Mesendoderm (in vitro differentiated cells): Measurements from ENCODE around the gene FGF18.

ENCODE experiments used
- DNase-seq: peaks from one replicate; pipeline ENCODE4 v3.0.0; 2013
- H2AK5ac ChIP-seq: 2 replicates; pipeline ENCODE4 v1.6.1; 2013; ENCODE audit warnings: low read length, inconsistent platforms
- H2BK120ac ChIP-seq: 2 replicates; pipeline ENCODE4 v1.6.1; 2013; ENCODE audit warnings: low read depth, mild to moderate bottlenecking, low read length, moderate library complexity, mixed read lengths
- H2BK15ac ChIP-seq: replicated peaks from 2 replicates; pipeline ENCODE4 v1.6.1; 2013; ENCODE audit warnings: low read depth, mild to moderate bottlenecking, moderate library complexity
- H2BK5ac ChIP-seq: 2 replicates; pipeline ENCODE4 v1.6.1; 2013; ENCODE audit warnings: low read length, inconsistent platforms
- H3K18ac ChIP-seq: 2 replicates; pipeline ENCODE4 v1.6.1; 2013; ENCODE audit warnings: mild to moderate bottlenecking, low read length, mixed read lengths
- H3K23ac ChIP-seq: one replicate; pipeline ENCODE4 v1.6.1; 2013; ENCODE audit warnings: low read length
- H3K27ac ChIP-seq: 2 replicates; pipeline ENCODE4 v1.5.1; 2013; ENCODE audit warnings: low read depth, mild to moderate bottlenecking, inconsistent platforms, low read length, moderate library complexity
- H3K27me3 ChIP-seq: 2 replicates; pipeline ENCODE4 v1.6.1; 2013; ENCODE audit warnings: low read length, control low read depth, mild to moderate bottlenecking, inconsistent platforms; ENCODE audit not compliant: insufficient read depth, poor library complexity
- H3K36me3 ChIP-seq: 2 replicates; pipeline ENCODE4 v1.6.1; 2013; ENCODE audit warnings: low read length, inconsistent platforms; ENCODE audit not compliant: control insufficient read depth, insufficient read depth
- H3K4ac ChIP-seq: one replicate; pipeline ENCODE4 v1.6.1; 2013; ENCODE audit warnings: low read depth, mild to moderate bottlenecking, low read length, moderate library complexity
- H3K4me1 ChIP-seq: 2 replicates; pipeline ENCODE4 v1.6.1; 2013; ENCODE audit warnings: low read depth, low read length, inconsistent platforms; ENCODE audit not compliant: control insufficient read depth
- H3K4me2 ChIP-seq: 2 replicates; pipeline ENCODE4 v1.6.1; 2013; ENCODE audit warnings: low read length
- H3K4me3 ChIP-seq: 2 replicates; pipeline ENCODE4 v1.5.1; 2013; ENCODE audit warnings: mild to moderate bottlenecking, low read length
- H3K56ac ChIP-seq: one replicate; pipeline ENCODE4 v1.6.1; 2013; ENCODE audit warnings: low read length
- H3K79me1 ChIP-seq: 2 replicates; pipeline ENCODE4 v1.6.1; 2013; ENCODE audit warnings: low read length, inconsistent platforms
- H3K79me2 ChIP-seq: 2 replicates; pipeline ENCODE4 v1.6.1; 2013; ENCODE audit warnings: mild to moderate bottlenecking, low read length; ENCODE audit not compliant: control insufficient read depth, insufficient read depth
- H3K9ac ChIP-seq: 2 replicates; pipeline ENCODE4 v1.6.1; 2013; ENCODE audit warnings: low read length, inconsistent platforms
- H4K5ac ChIP-seq: one replicate; pipeline ENCODE4 v1.6.1; 2013; ENCODE audit warnings: low read length
- H4K8ac ChIP-seq: one replicate; pipeline ENCODE4 v1.6.1; 2013; ENCODE audit warnings: low read depth, mild to moderate bottlenecking, control low read depth, low read length, moderate library complexity
- WGBS: extraction: QIAGEN DNeasy Blood & Tissue Kit; methylation state at CpG from one replicate; pipeline ENCODE4 v1.1.7; 2013; ENCODE audit warnings: low lambda C conversion rate, missing lambda C conversion rate; ENCODE audit not compliant: insufficient coverage; ENCODE audit errors: extremely low coverage; 5-methylcytosine and 5-hydroxymethylcytosine counted together

FGF18 gene

GRCh38 chr5:171426266-171426665 lies 6.8 kb downstream of the FGF18 start:
- H4K8ac ChIP-seq, result no peak overlapping the region
- H3K23ac ChIP-seq, result no peak overlapping the region
- H3K79me2 ChIP-seq, result no peaks in the 10 kb centered on the region
- WGBS, result no CpG with 5 or more reads among the region's 4 CpGs
- H3K4me2 ChIP-seq, result no peak overlapping the region
- no peak overlapping the region for H3K9ac ChIP-seq
- no peak for DNase-seq
- peaks cover 3% of the 10 kb centered on the region for H3K4me1 ChIP-seq
- H2BK120ac ChIP-seq, result no peak overlapping the region
- no peaks in the 10 kb centered on the region for H3K79me1 ChIP-seq
- H2BK5ac ChIP-seq, result no peak overlapping the region
- H4K5ac ChIP-seq, result no peak overlapping the region
- H3K4ac ChIP-seq, result no peak overlapping the region
- H3K4me3 ChIP-seq, result no peak overlapping the region
- H3K27ac ChIP-seq, result no peak overlapping the region
- no peak overlapping the region for H2AK5ac ChIP-seq
- peaks cover 3% of the 10 kb centered on the region for H3K27me3 ChIP-seq
- H2BK15ac ChIP-seq, result no peak overlapping the region
- H3K18ac ChIP-seq, result no peak overlapping the region
- H3K36me3 ChIP-seq, result no peaks in the 10 kb centered on the region
- H3K56ac ChIP-seq, result no peak overlapping the region

GRCh38 chr5:171426680-171427079 lies 7.2 kb downstream of the FGF18 start:
- H4K8ac ChIP-seq, result no peak overlapping the region
- no CpG with 5 or more reads among the region's 9 CpGs for WGBS

GRCh38 chr5:171427318-171428167 lies 8.1 kb downstream of the FGF18 start:
- no peak overlapping the region for H2BK15ac ChIP-seq
- H3K27ac ChIP-seq, result no peak overlapping the region
- H3K9ac ChIP-seq, result no peak overlapping the region
- H3K36me3 ChIP-seq, result no peaks in the 10 kb centered on the region
- H3K4me2 ChIP-seq, result no peak overlapping the region
- WGBS, result no CpG with 5 or more reads among the region's 20 CpGs
- H4K5ac ChIP-seq, result no peak overlapping the region
- no peak overlapping the region for H3K23ac ChIP-seq
- H3K4me3 ChIP-seq, result no peak overlapping the region
- DNase-seq, result no peak
- no peak overlapping the region for H4K8ac ChIP-seq
- H3K18ac ChIP-seq, result no peak overlapping the region
- no peak overlapping the region for H2BK120ac ChIP-seq
- no peaks in the 10 kb centered on the region for H3K79me1 ChIP-seq
- H2BK5ac ChIP-seq, result no peak overlapping the region
- no peak overlapping the region for H2AK5ac ChIP-seq
- no peak overlapping the region for H3K4ac ChIP-seq
- H3K56ac ChIP-seq, result no peak overlapping the region
- H3K79me2 ChIP-seq, result no peaks in the 10 kb centered on the region
- H3K4me1 ChIP-seq, result peaks cover 3% of the 10 kb centered on the region
- no peaks in the 10 kb centered on the region for H3K27me3 ChIP-seq

More at GRCh38 chr5:171426680-171427079, 7.2 kb downstream of the FGF18 start:
- no peak overlapping the region for H3K4me3 ChIP-seq
- no peak overlapping the region for H3K27ac ChIP-seq
- H3K9ac ChIP-seq, result no peak overlapping the region
- H3K4me1 ChIP-seq, result peaks cover 3% of the 10 kb centered on the region
- no peak overlapping the region for H2AK5ac ChIP-seq
- H4K5ac ChIP-seq, result no peak overlapping the region
- no peaks in the 10 kb centered on the region for H3K27me3 ChIP-seq
- H3K4ac ChIP-seq, result no peak overlapping the region
- H3K79me2 ChIP-seq, result no peaks in the 10 kb centered on the region
- H3K4me2 ChIP-seq, result no peak overlapping the region
- no peak overlapping the region for H3K56ac ChIP-seq
- no peak overlapping the region for H2BK120ac ChIP-seq
- no peaks in the 10 kb centered on the region for H3K79me1 ChIP-seq
- H3K23ac ChIP-seq, result no peak overlapping the region
- no peak overlapping the region for H3K18ac ChIP-seq
- no peaks in the 10 kb centered on the region for H3K36me3 ChIP-seq
- H2BK5ac ChIP-seq, result no peak overlapping the region
- H2BK15ac ChIP-seq, result no peak overlapping the region
- no peak for DNase-seq

DNA sequence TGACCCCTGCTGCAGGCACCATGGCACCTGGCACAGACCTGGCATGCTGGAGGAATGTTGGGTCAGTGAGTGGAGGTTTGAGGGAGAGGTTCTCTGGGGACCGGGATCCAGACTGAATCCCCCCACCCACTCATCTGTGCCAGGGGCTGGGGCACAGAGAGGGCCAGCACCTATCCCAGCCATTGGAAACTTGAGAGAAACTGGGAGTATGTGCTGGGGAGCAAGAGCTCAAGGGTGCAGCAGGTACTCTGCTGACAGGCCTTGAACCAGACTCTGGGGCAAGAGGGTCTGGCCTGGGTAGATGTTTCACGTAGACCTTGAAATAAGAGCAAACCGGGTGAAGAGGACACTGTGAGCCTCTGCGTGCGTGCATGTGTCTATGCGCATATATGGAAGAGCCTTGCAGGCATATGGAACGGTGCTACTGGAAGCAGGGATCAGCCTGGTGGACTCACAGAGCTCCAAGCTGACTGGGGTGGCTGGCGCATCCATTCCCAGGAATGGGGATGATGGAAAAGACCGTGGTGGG lies 8.8 kb downstream of the FGF18 start:
- H3K56ac ChIP-seq, result no peak overlapping the region
- H2BK120ac ChIP-seq, result no peak overlapping the region
- H3K79me1 ChIP-seq, result no peaks in the 10 kb centered on the region
- H2BK15ac ChIP-seq, result no peak overlapping the region
- H3K9ac ChIP-seq, result no peak overlapping the region
- no peaks in the 10 kb centered on the region for H3K27me3 ChIP-seq
- DNase-seq, result no peak
- H3K79me2 ChIP-seq, result no peaks in the 10 kb centered on the region
- H2BK5ac ChIP-seq, result no peak overlapping the region
- no peaks in the 10 kb centered on the region for H3K36me3 ChIP-seq
- H2AK5ac ChIP-seq, result no peak overlapping the region
- H4K5ac ChIP-seq, result no peak overlapping the region
- H3K4me1 ChIP-seq, result peaks cover 3% of the 10 kb centered on the region
- no peak overlapping the region for H3K27ac ChIP-seq
- H3K18ac ChIP-seq, result no peak overlapping the region
- no peak overlapping the region for H3K4me2 ChIP-seq
- H4K8ac ChIP-seq, result no peak overlapping the region
- no peak overlapping the region for H3K4ac ChIP-seq
- no peak overlapping the region for H3K23ac ChIP-seq
- H3K4me3 ChIP-seq, result no peak overlapping the region
- no CpG with 5 or more reads among the region's 9 CpGs for WGBS

GRCh38 chr5:171428809-171429542 lies 9.5 kb downstream of the FGF18 start:
- no peaks in the 10 kb centered on the region for H3K79me1 ChIP-seq
- no CpG with 5 or more reads among the region's 16 CpGs for WGBS
- no peak overlapping the region for H3K56ac ChIP-seq
- no peak overlapping the region for H4K5ac ChIP-seq
- no peak overlapping the region for H3K4me2 ChIP-seq
- no peak overlapping the region for H2BK5ac ChIP-seq
- H4K8ac ChIP-seq, result no peak overlapping the region
- H3K4ac ChIP-seq, result no peak overlapping the region
- no peak overlapping the region for H3K23ac ChIP-seq
- H3K4me3 ChIP-seq, result no peak overlapping the region
- no peak for DNase-seq
- no peak overlapping the region for H2BK120ac ChIP-seq
- H2AK5ac ChIP-seq, result no peak overlapping the region
- no peaks in the 10 kb centered on the region for H3K79me2 ChIP-seq
- no peak overlapping the region for H3K27ac ChIP-seq
- H3K4me1 ChIP-seq, result peaks cover 3% of the 10 kb centered on the region
- no peak overlapping the region for H3K9ac ChIP-seq
- no peak overlapping the region for H2BK15ac ChIP-seq
- no peaks in the 10 kb centered on the region for H3K27me3 ChIP-seq
- H3K36me3 ChIP-seq, result no peaks in the 10 kb centered on the region
- no peak overlapping the region for H3K18ac ChIP-seq
